ENCODE data around the gene LRRC45.

GRCh38 chr17:82053556-82054263, 30.6 kb downstream of the LRRC45 start:
- TF ChIP-seq ZNF565 (CRISPR knock-in tag; conservative IDR thresholded peaks at IDR 0.05; ENCODE audit: low read depth) (no peak), POU6F1 (CRISPR knock-in tag; IDR thresholded peaks at IDR 0.05; ENCODE audit: borderline replicate concordance, low read depth) (no peak), PATZ1 (CRISPR knock-in tag; IDR thresholded peaks at IDR 0.05; ENCODE audit: borderline replicate concordance) (no peak), TCF4 (CRISPR knock-in tag; IDR thresholded peaks at IDR 0.05; ENCODE audit: borderline replicate concordance) (no peak), GLIS3 (CRISPR knock-in tag; IDR thresholded peaks at IDR 0.05) (no peak)
